ENCODE data around the gene GBA2.

The GBA2 gene

GRCh38 chr9:35690614-35691333 is 58.3 kb downstream of the GBA2 start:
- DNase-seq (ENCODE audit: low spot score), result peak; percentile 87

GRCh38 chr9:35690294-35690613 is 58.8 kb downstream of the GBA2 start:
- DNase-seq (ENCODE audit: low spot score), result no peak

- DNase-seq (ENCODE audit: low spot score), result peak; percentile 92
These were observed 59.3 kb downstream of the GBA2 start, which contains the start of gene TPM2 for GRCh38 chr9:35689542-35690293. Gene TPM2, minus strand, starts transcription at chr9:35689925. Its CDS starts 108 bp downstream, at chr9:35689817.

DNA sequence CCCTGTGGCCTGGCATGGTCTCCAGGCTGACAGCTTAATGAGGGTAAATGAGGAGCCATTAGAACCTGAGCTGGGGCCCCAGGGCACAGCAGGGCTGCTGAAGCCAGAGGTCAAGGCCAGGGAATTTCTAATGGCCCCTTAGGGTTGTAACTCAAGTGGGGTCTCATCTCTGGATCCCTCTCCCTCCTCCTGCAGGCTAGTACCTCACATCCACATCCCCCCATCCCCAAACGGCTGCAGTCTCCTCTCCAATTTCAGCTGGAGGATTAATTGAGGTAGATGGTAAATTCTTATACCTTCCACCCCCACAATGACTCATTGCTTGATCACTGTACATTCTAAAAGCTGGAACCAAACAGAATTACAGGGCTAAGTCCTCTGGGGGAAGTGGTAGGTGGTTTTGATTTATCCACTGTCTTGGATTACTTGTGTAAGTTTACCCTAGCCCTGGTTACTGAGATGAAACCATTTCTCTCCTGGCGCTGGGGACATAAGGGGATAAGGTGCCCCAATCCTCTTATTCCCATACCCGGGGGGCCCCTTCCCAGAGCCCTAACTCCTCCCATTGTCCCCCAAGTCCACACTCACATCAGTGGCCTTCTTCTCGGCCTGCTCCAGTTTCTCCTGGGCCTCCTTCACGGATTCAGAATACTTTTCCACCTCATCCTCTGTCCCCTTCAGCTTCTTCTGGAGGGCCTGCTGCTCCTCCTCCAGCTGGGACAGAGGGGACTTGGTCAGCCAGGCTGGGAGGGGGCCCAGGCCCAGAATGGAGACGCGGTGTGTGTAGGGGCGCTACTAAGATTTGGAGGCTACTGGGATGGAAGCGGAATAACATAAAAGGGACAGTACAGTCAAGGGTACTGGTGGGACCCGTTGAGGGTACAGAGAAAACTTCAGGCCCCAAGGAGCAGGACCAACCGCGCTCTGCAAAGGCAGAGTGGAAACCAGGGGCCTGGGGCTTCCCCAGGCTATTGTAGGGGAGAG is 60.2 kb downstream of the GBA2 start:
- DNase-seq (ENCODE audit: low spot score), result peak; percentile 54

- no peak for DNase-seq (ENCODE audit: low spot score)
These were observed 61.0 kb downstream of the GBA2 start for GRCh38 chr9:35687972-35688557.

- DNase-seq (ENCODE audit: low spot score), result no peak
These were observed 61.7 kb downstream of the GBA2 start for GRCh38 chr9:35687306-35687705.
